Esophagus squamous epithelium (tissue), 4 donors: ENCODE data around the gene GRID2.

Experiments
- POLR2A ChIP-seq, 4 donors: fragments of 450-650 bp; IDR thresholded peaks; one replicate each; pipeline ENCODE4 v1.6.1; 2017; ENCODE audit warnings: antibody characterized with exemption in 4 of 4, mild to moderate bottlenecking in 4 of 4, moderate library complexity in 3 of 4
- TF ChIP-seq, protein P1 (sequence below), 6 experiments: fragments of 450-650 bp in 4 of 6; fragments of 200-600 bp in 2 of 6; sonication (generic) in 2 of 6; IDR thresholded peaks; one replicate each; pipeline ENCODE4 v1.5.1; 2016 to 2019; ENCODE audit warnings: antibody characterized with exemption in 6 of 6, mild to moderate bottlenecking in 4 of 6, moderate library complexity in 4 of 6

DNA sequence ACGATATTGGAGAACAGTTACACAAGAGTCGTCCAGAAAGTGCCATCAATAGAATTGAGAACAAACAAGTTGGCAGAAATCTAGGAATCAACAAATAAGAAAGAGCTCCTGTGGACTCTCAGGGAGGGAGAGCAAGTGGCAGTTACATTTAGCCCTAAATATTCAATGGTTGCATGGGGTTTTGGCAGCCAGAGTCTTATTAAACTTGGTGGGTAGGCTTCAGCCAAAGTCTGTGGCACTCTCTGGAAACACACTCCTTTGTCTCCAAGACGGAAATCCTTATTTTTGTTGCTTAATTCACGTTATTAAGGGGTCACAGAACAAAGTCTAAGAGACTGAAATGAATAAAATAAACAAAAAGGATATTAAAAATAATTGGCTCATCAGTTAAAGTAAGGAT is 782.6 kb downstream of the GRID2 start:
- TF ChIP-seq, protein P1, sequence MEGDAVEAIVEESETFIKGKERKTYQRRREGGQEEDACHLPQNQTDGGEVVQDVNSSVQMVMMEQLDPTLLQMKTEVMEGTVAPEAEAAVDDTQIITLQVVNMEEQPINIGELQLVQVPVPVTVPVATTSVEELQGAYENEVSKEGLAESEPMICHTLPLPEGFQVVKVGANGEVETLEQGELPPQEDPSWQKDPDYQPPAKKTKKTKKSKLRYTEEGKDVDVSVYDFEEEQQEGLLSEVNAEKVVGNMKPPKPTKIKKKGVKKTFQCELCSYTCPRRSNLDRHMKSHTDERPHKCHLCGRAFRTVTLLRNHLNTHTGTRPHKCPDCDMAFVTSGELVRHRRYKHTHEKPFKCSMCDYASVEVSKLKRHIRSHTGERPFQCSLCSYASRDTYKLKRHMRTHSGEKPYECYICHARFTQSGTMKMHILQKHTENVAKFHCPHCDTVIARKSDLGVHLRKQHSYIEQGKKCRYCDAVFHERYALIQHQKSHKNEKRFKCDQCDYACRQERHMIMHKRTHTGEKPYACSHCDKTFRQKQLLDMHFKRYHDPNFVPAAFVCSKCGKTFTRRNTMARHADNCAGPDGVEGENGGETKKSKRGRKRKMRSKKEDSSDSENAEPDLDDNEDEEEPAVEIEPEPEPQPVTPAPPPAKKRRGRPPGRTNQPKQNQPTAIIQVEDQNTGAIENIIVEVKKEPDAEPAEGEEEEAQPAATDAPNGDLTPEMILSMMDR (IDR thresholded peaks at IDR 0.05) = no peak
- TF ChIP-seq POLR2A (IDR thresholded peaks at IDR 0.05) = no peak
